GM20000 (cell line): Measurements from ENCODE around the gene CACFD1.

ENCODE experiments used
- DNase-seq: peaks from one replicate; pipeline ENCODE4 v3.0.0; 2012; ENCODE audit warnings: low spot score
- CTCF ChIP-seq: IDR thresholded peaks from 2 replicates; pipeline ENCODE4 v1.5.1; 2012; ENCODE audit warnings: mild to moderate bottlenecking, control low read depth; ENCODE audit errors: extremely low read depth, missing control alignments

CACFD1 gene

GRCh38 chr9:133485531-133486260, 25.9 kb downstream of the CACFD1 start:
- peak; percentile 73 for DNase-seq
- no peak for TF ChIP-seq CTCF

- DNase-seq: no peak
- no peak for TF ChIP-seq CTCF
These were observed 27.6 kb downstream of the CACFD1 start for GRCh38 chr9:133487331-133487725.

GRCh38 chr9:133488686-133489252, 29.0 kb downstream of the CACFD1 start:
- no peak for TF ChIP-seq CTCF
- DNase-seq: no peak

- no peak for TF ChIP-seq CTCF
- DNase-seq: no peak
These were observed 29.7 kb downstream of the CACFD1 start for GRCh38 chr9:133489253-133490190.

GRCh38 chr9:133490201-133490681, 30.5 kb downstream of the CACFD1 start:
- no peak for DNase-seq
- TF ChIP-seq CTCF: no peak

- TF ChIP-seq CTCF: no peak
- DNase-seq: no peak
These were observed 31.3 kb downstream of the CACFD1 start for GRCh38 chr9:133490865-133491655.
